ENCODE data around the gene LGALS4.
"Not testable (repeated sequence)": the region's sequence is repeated elsewhere in the genome, so short reads cannot be mapped to it uniquely, and the experiment has no call there.

- TF ChIP-seq CTCF (conservative IDR thresholded peaks at IDR 0.05 in 1 of 2, IDR thresholded peaks at IDR 0.05 in 1 of 2; ENCODE audit: extremely low read depth in 1 of 2, insufficient read depth in 1 of 2, low read depth in 1 of 2, low read length in 2 of 2); EZH2 (IDR thresholded peaks at IDR 0.05; ENCODE audit: borderline replicate concordance, low read length): not testable (repeated sequence)
Observed at GRCh38 chr19:38782212-38782611, 30.5 kb downstream of the LGALS4 start.
